GM21526 (cell line): ENCODE measurements around the gene TNRC18.
"Not testable (repeated sequence)": the region's sequence is repeated elsewhere in the genome, so short reads cannot be mapped to it uniquely, and the experiment has no call there.

Experiments
- ATAC-seq: cut with Tn5 transposase; IDR thresholded peaks from one replicate; pipeline ENCODE4 v1.9.1; 2021; ENCODE audit warnings: moderate library complexity; ENCODE audit not compliant: unreplicated experiment, low FRiP score

The TNRC18 gene

GRCh38 chr7:5324961-5325360 lies 98.7 kb downstream of the TNRC18 start:
- no peak for ATAC-seq

GRCh38 chr7:5323800-5324781 lies 99.5 kb downstream of the TNRC18 start:
- ATAC-seq, result not testable (repeated sequence)

GRCh38 chr7:5322621-5323410 lies 100.8 kb downstream of the TNRC18 start:
- no peak for ATAC-seq

GRCh38 chr7:5320802-5321396 lies 102.7 kb downstream of the TNRC18 start:
- ATAC-seq, result no peak

GRCh38 chr7:5320391-5320790 lies 103.2 kb downstream of the TNRC18 start:
- no peak for ATAC-seq

GRCh38 chr7:5318613-5319012 lies 105.0 kb downstream of the TNRC18 start:
- not testable (repeated sequence) for ATAC-seq

GRCh38 chr7:5315761-5316160 lies 107.9 kb downstream of the TNRC18 start:
- ATAC-seq, result no peak

GRCh38 chr7:5314864-5315263 lies 108.8 kb downstream of the TNRC18 start:
- ATAC-seq, result no peak

GRCh38 chr7:5313076-5313885 lies 110.4 kb downstream of the TNRC18 start:
- not testable (repeated sequence) for ATAC-seq

- not testable (repeated sequence) for ATAC-seq
These were observed 111.2 kb downstream of the TNRC18 start for GRCh38 chr7:5312276-5313070.

GRCh38 chr7:5310822-5311405 lies 112.7 kb downstream of the TNRC18 start:
- ATAC-seq, result no peak

- no peak for ATAC-seq
These were observed 114.5 kb downstream of the TNRC18 start for GRCh38 chr7:5309146-5309545.

- not testable (repeated sequence) for ATAC-seq
These were observed 116.2 kb downstream of the TNRC18 start for GRCh38 chr7:5307221-5308142.

- not testable (repeated sequence) for ATAC-seq
These were observed 118.6 kb downstream of the TNRC18 start for GRCh38 chr7:5305050-5305449.

GRCh38 chr7:5303591-5304505 lies 119.8 kb downstream of the TNRC18 start:
- ATAC-seq, result no peak

GRCh38 chr7:5303061-5303460 lies 120.6 kb downstream of the TNRC18 start:
- ATAC-seq, result no peak

GRCh38 chr7:5302577-5302976 lies 121.1 kb downstream of the TNRC18 start:
- no peak for ATAC-seq
